ENCODE results near the gene ATXN2. TPM values are rescaled to one million over a fixed set of nuclear protein-coding genes. Genes with fewer than 3 reads are reported as not detected.

ATXN2 gene
- total and polyA plus RNA-seq, 2 donors from 2014 or later, result 27.1 to 56.5 TPM

DNA sequence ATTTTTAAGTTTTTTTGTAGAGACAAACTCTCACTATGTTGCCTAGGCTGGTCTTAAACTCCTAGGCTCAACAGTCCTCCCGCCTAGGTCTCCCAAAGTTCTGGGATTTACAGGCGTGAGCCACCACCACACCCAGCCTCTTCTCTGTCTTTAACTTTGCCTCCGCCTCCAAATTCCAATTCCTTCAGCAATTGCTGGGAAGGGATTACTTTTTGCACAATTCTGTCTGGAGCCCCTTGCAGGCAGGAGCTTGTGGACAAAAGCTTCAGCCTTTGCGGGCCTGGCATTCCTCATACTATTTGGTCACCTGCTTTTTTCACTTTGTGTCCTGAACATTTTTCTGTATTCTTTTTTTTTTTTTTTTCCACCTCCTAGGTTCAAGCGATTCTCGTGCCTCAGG lies 167.3 kb downstream of the ATXN2 start:
- Histone ChIP-seq H3K4me3 (ENCODE audit: low read length in 3 of 3) (no peak overlapping the region), H3K9ac (ENCODE audit: low read length in 3 of 3) (no peak overlapping the region), H3K4me1 (ENCODE audit: control insufficient read depth in 2 of 3, insufficient read depth in 2 of 3, low read depth in 1 of 3, low read length in 3 of 3) (peaks cover 0 to 38% (median 5%) of the 10 kb centered on the region in 3 donors), H3K36me3 (ENCODE audit: control insufficient read depth in 2 of 3, insufficient read depth in 3 of 3, low read length in 3 of 3) (no peaks in the 10 kb centered on the region), H3K27ac (ENCODE audit: low read depth in 2 of 2, low read length in 2 of 2) (peak overlapping the region; percentile 36 to 87), H3K27me3 (ENCODE audit: control insufficient read depth, insufficient read depth, low read length) (no peaks in the 10 kb centered on the region), H3K9me3 (ENCODE audit: control insufficient read depth in 2 of 3, insufficient read depth in 1 of 3, low read length in 3 of 3) (no peaks in the 10 kb centered on the region)
- FAIRE-seq (no peak), DNase-seq (no peak)
- intact Hi-C loops (cut with DNase I), result no loop called here
- TF ChIP-seq, protein P1, sequence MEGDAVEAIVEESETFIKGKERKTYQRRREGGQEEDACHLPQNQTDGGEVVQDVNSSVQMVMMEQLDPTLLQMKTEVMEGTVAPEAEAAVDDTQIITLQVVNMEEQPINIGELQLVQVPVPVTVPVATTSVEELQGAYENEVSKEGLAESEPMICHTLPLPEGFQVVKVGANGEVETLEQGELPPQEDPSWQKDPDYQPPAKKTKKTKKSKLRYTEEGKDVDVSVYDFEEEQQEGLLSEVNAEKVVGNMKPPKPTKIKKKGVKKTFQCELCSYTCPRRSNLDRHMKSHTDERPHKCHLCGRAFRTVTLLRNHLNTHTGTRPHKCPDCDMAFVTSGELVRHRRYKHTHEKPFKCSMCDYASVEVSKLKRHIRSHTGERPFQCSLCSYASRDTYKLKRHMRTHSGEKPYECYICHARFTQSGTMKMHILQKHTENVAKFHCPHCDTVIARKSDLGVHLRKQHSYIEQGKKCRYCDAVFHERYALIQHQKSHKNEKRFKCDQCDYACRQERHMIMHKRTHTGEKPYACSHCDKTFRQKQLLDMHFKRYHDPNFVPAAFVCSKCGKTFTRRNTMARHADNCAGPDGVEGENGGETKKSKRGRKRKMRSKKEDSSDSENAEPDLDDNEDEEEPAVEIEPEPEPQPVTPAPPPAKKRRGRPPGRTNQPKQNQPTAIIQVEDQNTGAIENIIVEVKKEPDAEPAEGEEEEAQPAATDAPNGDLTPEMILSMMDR (IDR thresholded peaks at IDR 0.05; ENCODE audit: borderline replicate concordance, extremely low read depth, insufficient read depth), result no peak

DNA sequence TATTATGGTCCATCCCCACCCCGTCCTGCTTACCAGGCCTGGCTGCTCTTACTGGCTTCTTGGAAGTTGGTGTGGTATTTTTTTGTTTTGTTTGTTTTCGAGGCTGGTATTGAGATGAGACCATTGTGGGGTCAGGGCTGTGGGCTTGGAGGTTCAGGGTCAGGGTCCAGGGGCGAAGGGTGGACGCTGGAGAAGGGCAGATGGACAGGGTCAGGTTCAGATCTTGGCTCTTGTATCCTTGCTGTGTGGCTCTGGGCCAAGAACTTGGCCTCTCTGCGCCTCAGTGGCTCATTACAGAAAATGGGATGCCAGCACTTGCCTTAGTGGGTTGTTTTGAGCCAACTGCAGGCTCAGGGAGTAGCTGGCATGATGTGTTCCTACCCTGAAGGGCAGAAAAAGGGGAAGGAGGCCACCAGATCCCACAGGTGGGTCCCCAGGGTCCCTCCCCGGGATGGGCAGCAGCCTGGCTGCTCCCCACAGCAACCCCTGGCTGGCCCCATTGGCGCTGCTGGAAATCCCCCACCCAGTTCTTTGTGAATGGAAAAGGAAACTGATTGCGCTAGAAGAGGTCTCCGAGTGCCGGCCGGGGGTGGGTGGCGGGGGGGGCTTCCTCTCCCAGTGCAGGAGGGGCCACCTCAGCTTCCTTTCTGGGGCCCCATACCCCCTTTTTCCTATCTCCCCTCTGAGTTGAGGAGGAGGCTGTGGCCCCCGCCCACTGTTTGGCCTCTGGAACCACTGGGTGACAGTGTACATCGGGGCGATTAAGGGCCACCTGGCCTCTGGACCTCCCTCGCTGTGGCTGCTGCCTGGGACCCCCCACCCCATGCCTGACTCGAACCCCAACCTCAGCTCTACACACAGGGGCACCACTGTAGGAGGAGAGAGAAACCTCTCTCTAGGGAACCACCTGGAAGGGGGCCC lies 168.4 kb downstream of the ATXN2 start:
- Histone ChIP-seq H3K4me3 (ENCODE audit: low read length in 3 of 3) (no peak overlapping the region), H3K4me1 (ENCODE audit: control insufficient read depth in 2 of 3, insufficient read depth in 2 of 3, low read depth in 1 of 3, low read length in 3 of 3) (peaks cover 0 to 36% (median 5%) of the 10 kb centered on the region in 3 donors), H3K9me3 (ENCODE audit: control insufficient read depth in 2 of 3, insufficient read depth in 1 of 3, low read length in 3 of 3) (no peaks in the 10 kb centered on the region), H3K36me3 (ENCODE audit: control insufficient read depth in 2 of 3, insufficient read depth in 3 of 3, low read length in 3 of 3) (no peaks in the 10 kb centered on the region), H3K27me3 (ENCODE audit: control insufficient read depth, insufficient read depth, low read length) (no peaks in the 10 kb centered on the region), H3K27ac (ENCODE audit: low read depth in 2 of 2, low read length in 2 of 2) (peak overlapping the region; percentile 86 to 87), H3K9ac (ENCODE audit: low read length in 3 of 3) (peak overlapping the region in 2 of 3 donors; percentile 24 to 29)
- FAIRE-seq, result no peak
- DNase-seq, result peak in 1 of 5 donors; percentile 67
- TF ChIP-seq, protein P1 (IDR thresholded peaks at IDR 0.05; ENCODE audit: borderline replicate concordance, extremely low read depth, insufficient read depth), result no peak
- intact Hi-C loops (cut with DNase I), result no loop called here

GRCh38 chr12:111429828-111430432 lies 169.2 kb downstream of the ATXN2 start:
- TF ChIP-seq, protein P1 (IDR thresholded peaks at IDR 0.05; ENCODE audit: borderline replicate concordance, extremely low read depth, insufficient read depth), result no peak
- no peak for FAIRE-seq
- H3K27ac ChIP-seq (ENCODE audit: low read depth in 2 of 2, low read length in 2 of 2), result peak overlapping the region; percentile 86 to 87
- H3K36me3 ChIP-seq (ENCODE audit: control insufficient read depth in 2 of 3, insufficient read depth in 3 of 3, low read length in 3 of 3), result no peaks in the 10 kb centered on the region
- H3K4me3 ChIP-seq (ENCODE audit: low read length in 3 of 3), result no peak overlapping the region
- H3K27me3 ChIP-seq (ENCODE audit: control insufficient read depth, insufficient read depth, low read length), result no peaks in the 10 kb centered on the region
- DNase-seq, result peak in 1 of 5 donors; percentile 69
- intact Hi-C loops (cut with DNase I), result no loop called here
- H3K9me3 ChIP-seq (ENCODE audit: control insufficient read depth in 2 of 3, insufficient read depth in 1 of 3, low read length in 3 of 3), result no peaks in the 10 kb centered on the region
- H3K9ac ChIP-seq (ENCODE audit: low read length in 3 of 3), result peak overlapping the region in 1 of 3 donors; percentile 29
- H3K4me1 ChIP-seq (ENCODE audit: control insufficient read depth in 2 of 3, insufficient read depth in 2 of 3, low read depth in 1 of 3, low read length in 3 of 3), result peaks cover 0 to 35% (median 5%) of the 10 kb centered on the region in 3 donors
